ENCODE data around the gene ANKK1. TPM values are rescaled to one million over a fixed set of nuclear protein-coding genes. Genes with fewer than 3 reads are reported as not detected.

Gene ANKK1
- total and polyA plus RNA-seq, 9 of the 15 experiments (the other 6 are each of a cell fraction or from before 2014, with no cell fraction given): not detected

GRCh38 chr11:113431746-113432145 is 44.2 kb downstream of the ANKK1 start:
- ATAC-seq: no peak
- TF ChIP-seq SP2 (IDR thresholded peaks at IDR 0.05; ENCODE audit: extremely low read depth, low read depth, low read length, poor library complexity, severe bottlenecking) (no peak), ZFX (CRISPR knock-in tag; IDR thresholded peaks at IDR 0.05) (no peak), ZNF280B (CRISPR knock-in tag; IDR thresholded peaks at IDR 0.05) (no peak), DEAF1 (CRISPR knock-in tag; IDR thresholded peaks at IDR 0.05) (no peak), CEBPZ (IDR thresholded peaks at IDR 0.05; ENCODE audit: borderline replicate concordance, low read depth, low read length) (no peak), ZC3H8 (IDR thresholded peaks at IDR 0.05) (no peak), CGGBP1 (CRISPR knock-in tag; IDR thresholded peaks at IDR 0.05) (no peak), DNMT1 (IDR thresholded peaks at IDR 0.05) (no peak), EP300 (IDR thresholded peaks at IDR 0.05; ENCODE audit: low read length) (no peak), ZNF354B (CRISPR knock-in tag; IDR thresholded peaks at IDR 0.05) (no peak), BHLHE40 (IDR thresholded peaks at IDR 0.05; ENCODE audit: low read length) (no peak), KAT8 (IDR thresholded peaks at IDR 0.05; ENCODE audit: low read depth) (no peak), ZZZ3 (IDR thresholded peaks at IDR 0.05) (no peak), MTA1 (IDR thresholded peaks at IDR 0.05; ENCODE audit: borderline replicate concordance) (no peak), CTCF (IDR thresholded peaks at IDR 0.05 in 2 of 3, conservative IDR thresholded peaks at IDR 0.05 in 1 of 3; ENCODE audit: insufficient read depth in 2 of 3, low read depth in 1 of 3, low read length in 3 of 3) (no peak), STAT5B (CRISPR knock-in tag; IDR thresholded peaks at IDR 0.05) (no peak)

More at GRCh38 chr11:113431746-113432145, 44.2 kb downstream of the ANKK1 start:
- Histone ChIP-seq H3K27me3 (ENCODE audit: control insufficient read depth in 2 of 2, insufficient read depth in 2 of 2, low read length in 2 of 2) (peaks cover 3 to 28% of the 10 kb centered on the region in 2 experiments; a peak in 3 of 5 replicates), H3K9me3 (replicated peaks; ENCODE audit: control insufficient read depth, insufficient read depth, low read depth, low read length) (no peaks in the 10 kb centered on the region), H3K27ac (ENCODE audit: extremely low read depth, low read depth, low read length) (no peak overlapping the region), H3K4me3 (no peak overlapping the region), H3K79me2 (ENCODE audit: control insufficient read depth, insufficient read depth, low read length) (no peaks in the 10 kb centered on the region), H3K36me3 (ENCODE audit: control insufficient read depth, insufficient read depth, low read length) (no peaks in the 10 kb centered on the region), H2AFZ (ENCODE audit: low read depth, low read length) (no peak overlapping the region), H3K4me1 (replicated peaks in 1 of 2; ENCODE audit: control insufficient read depth in 2 of 2, insufficient read depth in 2 of 2, low read length in 2 of 2) (no peaks in the 10 kb centered on the region; a peak in 2 of 5 replicates), H3K4me2 (ENCODE audit: insufficient read depth, low read length) (no peak overlapping the region), H3K9ac (ENCODE audit: insufficient read depth in 1 of 2, low read depth in 2 of 2, low read length in 2 of 2) (no peak overlapping the region), H3K9me1 (ENCODE audit: control insufficient read depth, insufficient read depth, low read length) (no peaks in the 10 kb centered on the region), H4K20me1 (replicated peaks; ENCODE audit: control insufficient read depth, insufficient read depth, low read length) (no peaks in the 10 kb centered on the region)
- POLR2A ChIA-PET: interaction anchor here (0.6 to 1.1 kb wide), 4 partner anchors 9 to 470 kb away, joined by 3 to 5 read pairs (median 4); no protein-coding TSS in a partner anchor
- in situ Hi-C loops (cut with MboI) (no loop called here), intact Hi-C loops (cut with micrococcal nuclease) (no loop called here)
- FAIRE-seq (no peak), DNase-seq (ENCODE audit: extremely low read depth in 1 of 4, low spot score in 3 of 4) (no peak)
- 0% methylated on average over 4 of the region's 4 CpGs for WGBS (ENCODE audit: insufficient coverage, low coverage, missing lambda C conversion rate)
- CTCF ChIA-PET (ENCODE audit: low intra/inter-chr PET ratio): no interaction called here
- no TSS peak for BruUV-seq (replicated peaks)
